HFF-Myc (cell line): ENCODE data around the gene GSDMA.

Source experiments
- DNase-seq: peaks from one replicate; pipeline ENCODE4 v3.0.0-alpha.2; 2011; ENCODE audit warnings: low read depth; ENCODE audit errors: extremely low read depth
- H3K4me3 ChIP-seq: replicated peaks from 2 replicates; pipeline ENCODE4 v1.5.1; 2011; ENCODE audit warnings: low read depth, mild to moderate bottlenecking, control low read depth, low read length
- CTCF ChIP-seq: IDR thresholded peaks from 2 replicates; pipeline ENCODE4 v1.5.1; 2012; ENCODE audit warnings: mild to moderate bottlenecking, low read depth, low read length, control low read depth; ENCODE audit errors: missing control alignments

GSDMA gene

GRCh38 chr17:39926135-39926587 is 36.6 kb upstream of the GSDMA start:
- DNase-seq, result no peak
- peak overlapping the region; percentile 81 for H3K4me3 ChIP-seq
- no peak for TF ChIP-seq CTCF

GRCh38 chr17:39926588-39927100 is 36.2 kb upstream of the GSDMA start:
- DNase-seq, result no peak
- TF ChIP-seq CTCF, result no peak
- peak overlapping the region; percentile 81 for H3K4me3 ChIP-seq

- no peak for TF ChIP-seq CTCF
- peak; percentile 75 for DNase-seq
- peak within 1 kb of the TSS; percentile 81 for H3K4me3 ChIP-seq
Measured at GRCh38 chr17:39927101-39927928, 35.5 kb upstream of the GSDMA start, which contains the start of the genes LRRC3C and ORMDL3. Gene LRRC3C, plus strand, starts transcription at chr17:39927732. Its CDS starts 13,792 bp downstream, at chr17:39941524. Gene ORMDL3, minus strand, starts transcription at chr17:39927601. Its CDS starts 3,398 bp downstream, at chr17:39924203.

GRCh38 chr17:39927929-39928857 is 34.6 kb upstream of the GSDMA start:
- TF ChIP-seq CTCF, result no peak
- H3K4me3 ChIP-seq, result peak overlapping the region; percentile 81
- DNase-seq, result no peak

- no peak for TF ChIP-seq CTCF
- no peak for DNase-seq
- no peak overlapping the region for H3K4me3 ChIP-seq
Measured at GRCh38 chr17:39928858-39929645, 33.8 kb upstream of the GSDMA start.
